ENCODE data around the gene TMEM121.

TMEM121 gene

GRCh38 chr14:105498430-105499255 is 27.7 kb upstream of the TMEM121 start:
- DNase-seq = no peak

DNA sequence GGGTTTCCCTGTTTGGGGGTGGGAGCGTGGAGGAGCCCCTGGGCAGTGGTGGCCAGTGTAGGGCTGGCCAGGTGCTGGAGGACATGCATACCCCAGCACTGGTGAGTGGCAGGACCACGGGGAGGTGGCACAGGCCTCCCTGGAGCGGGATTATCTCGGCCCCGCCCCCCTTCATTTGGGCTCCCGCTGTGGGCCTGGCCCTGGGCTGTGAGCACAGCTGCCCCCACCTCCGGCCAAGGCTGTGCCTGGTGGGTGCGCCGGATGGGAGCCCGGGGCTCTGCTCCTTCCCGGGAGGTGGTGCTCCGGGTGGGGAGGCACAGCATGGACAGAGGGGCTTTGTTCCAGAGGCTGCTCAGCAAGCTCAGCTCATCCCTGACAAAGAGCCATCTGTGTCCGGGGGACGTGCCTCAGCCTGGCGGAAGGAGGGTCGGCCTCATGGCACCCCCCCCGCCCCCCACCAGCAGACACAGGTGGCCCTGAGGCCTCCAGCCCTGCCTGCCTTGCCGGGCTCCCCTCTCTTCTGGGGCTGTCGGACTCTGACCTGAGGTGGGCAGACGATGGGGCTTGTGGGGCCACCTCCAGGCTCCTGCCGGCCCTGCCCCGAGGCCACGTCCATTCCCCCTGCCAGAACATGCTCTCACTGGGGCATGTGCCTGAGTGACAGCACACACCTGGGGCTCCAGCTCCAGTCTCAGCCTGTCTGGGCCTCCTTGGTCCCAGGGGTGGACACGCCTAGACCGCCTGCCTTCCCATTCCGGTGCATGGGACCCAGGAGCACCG is 26.9 kb upstream of the TMEM121 start:
- no peak for DNase-seq

DNA sequence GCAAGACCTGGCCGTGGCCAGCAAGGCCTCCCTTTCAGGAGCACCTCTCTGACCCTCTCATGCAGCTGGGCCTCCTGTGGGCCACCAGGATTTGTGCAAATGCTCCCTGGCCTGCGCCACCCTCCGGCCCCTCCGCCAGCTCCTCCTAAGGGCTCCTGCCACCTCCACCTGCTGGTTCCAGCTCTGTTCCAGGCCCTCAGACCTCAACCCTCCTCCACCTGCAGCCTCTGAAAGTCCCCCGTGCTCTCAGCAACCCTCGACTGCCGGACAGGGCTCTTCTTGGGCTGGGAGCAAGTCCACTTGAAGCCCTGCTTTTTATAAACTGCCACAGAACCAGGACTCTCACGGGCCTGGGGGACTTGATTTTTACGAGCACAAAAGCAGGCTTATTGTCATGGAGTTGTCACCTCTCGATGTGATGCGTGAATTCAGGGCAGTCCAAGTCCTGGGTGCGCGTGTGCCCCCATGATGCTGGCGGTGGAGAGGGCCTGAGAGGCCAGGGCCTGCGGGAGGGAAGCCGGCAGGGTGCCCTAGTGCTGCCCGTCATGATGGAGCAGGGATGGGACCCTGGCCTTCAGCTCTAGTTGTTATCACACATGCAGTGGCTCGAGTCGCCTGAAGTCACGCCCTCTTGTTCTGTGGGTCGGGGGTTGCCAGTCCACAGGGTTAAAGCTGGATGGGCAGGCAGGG is 26.2 kb upstream of the TMEM121 start:
- no peak for DNase-seq

- no peak for DNase-seq
Observed at GRCh38 chr14:105500726-105501101, 25.7 kb upstream of the TMEM121 start.

- no peak for DNase-seq
Observed at GRCh38 chr14:105501504-105502291, 24.7 kb upstream of the TMEM121 start.

DNA sequence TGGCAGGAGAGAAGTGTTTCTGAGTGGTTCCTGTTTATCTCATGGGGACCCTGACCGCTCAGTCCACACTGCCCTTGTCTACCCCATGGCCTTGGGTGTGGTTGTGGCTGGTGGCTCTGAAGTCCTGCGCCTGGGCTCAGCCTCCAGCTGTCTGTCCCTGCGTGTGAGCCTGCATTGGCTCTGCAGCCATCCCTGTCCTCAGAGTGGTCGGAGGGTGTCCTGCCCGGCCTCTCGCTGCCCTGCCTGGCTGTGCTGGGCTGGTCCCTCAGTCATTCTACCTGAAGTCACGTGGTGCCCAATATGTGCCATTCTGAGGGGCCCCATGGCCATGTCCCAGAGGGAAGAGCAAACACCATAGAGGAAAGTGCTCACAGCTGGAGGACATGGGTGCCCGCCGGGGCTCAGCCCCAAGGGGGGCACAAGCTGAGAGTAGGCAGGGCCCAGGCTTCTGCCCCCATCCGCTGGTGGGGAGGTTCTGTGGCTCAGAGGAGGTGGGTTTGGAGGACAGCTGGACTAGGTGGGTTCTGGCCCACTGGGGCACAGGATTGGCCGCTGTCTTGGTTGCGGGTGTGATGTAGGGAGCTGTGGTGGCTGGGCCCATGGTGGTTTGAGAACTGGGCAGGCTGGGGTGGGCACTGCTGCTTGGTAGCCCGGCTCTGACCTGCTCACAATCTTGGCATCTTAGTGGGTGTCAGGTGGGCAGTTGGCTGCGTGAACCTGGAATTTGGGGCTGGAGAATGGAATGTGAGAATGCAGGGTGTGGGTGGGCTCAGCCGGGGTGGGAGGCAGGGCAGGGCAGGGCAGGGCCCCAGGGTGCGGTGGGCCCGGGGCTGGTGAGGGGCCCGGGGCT is 23.7 kb upstream of the TMEM121 start:
- DNase-seq = no peak

DNA sequence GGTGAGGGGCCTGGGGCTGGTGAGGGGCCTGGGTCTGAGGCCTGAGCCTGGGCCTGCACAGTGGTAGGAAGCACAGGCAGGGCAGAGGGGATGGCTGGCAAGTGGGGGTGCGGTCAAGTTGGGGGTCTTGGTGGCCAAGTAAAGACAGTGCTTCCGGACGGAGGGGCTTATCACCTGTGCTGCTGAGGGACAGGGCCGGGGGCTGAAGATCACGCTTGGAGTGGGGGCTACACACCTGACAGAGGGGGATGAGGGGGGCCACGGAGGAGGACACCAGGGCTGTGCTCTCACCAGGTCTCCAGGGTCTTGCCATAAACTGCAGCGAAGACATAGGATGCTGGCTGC is 23.1 kb upstream of the TMEM121 start:
- no peak for DNase-seq

GRCh38 chr14:105503935-105504692 is 22.3 kb upstream of the TMEM121 start:
- DNase-seq = no peak

- no peak for DNase-seq
Observed at GRCh38 chr14:105505101-105505500, 21.3 kb upstream of the TMEM121 start.

DNA sequence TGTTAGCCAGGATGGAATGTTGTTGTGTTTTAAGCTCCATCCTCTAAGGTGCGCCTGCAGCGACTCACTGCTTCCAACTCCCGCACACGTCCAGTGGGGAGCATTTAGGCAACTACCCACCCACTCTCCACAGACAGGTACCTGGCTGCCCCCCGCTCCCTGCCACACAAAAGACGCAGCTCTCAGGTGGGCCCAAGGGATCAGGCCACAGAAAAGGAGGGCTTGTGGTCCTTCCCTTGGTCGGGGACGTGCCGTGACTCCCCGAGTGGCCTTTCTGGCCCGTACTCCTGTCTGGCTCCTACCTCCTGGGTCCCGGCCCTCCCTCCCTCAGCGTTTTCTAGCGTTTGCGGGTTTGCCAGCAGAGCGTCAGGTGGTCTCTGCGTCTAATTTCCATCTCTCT is 19.1 kb upstream of the TMEM121 start:
- DNase-seq = no peak

DNA sequence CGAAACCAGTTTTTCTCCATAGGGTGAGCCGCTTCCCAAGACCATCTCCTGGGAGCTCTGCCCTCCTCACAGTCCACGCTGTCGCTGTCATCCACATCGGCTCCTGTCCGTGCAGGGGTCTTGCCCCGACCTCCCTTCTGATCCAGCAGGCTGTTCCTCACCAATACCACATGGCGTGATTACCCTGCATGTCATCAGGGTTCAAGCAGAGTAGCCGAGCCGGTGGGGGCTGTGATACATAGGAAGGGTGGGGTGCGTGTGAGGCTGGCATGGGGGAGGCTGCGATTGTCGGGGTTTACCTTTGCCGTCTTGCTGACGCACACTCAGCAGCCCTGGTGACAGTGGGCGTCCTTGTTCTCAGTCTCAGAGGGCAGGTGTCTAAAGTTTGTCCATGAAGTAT is 18.3 kb upstream of the TMEM121 start:
- DNase-seq = no peak

GRCh38 chr14:105508601-105509000 is 17.8 kb upstream of the TMEM121 start:
- no peak for DNase-seq

- DNase-seq = no peak
Observed at GRCh38 chr14:105517096-105517495, 9.3 kb upstream of the TMEM121 start.

GRCh38 chr14:105519946-105520698 is 6.3 kb upstream of the TMEM121 start:
- DNase-seq = no peak

DNA sequence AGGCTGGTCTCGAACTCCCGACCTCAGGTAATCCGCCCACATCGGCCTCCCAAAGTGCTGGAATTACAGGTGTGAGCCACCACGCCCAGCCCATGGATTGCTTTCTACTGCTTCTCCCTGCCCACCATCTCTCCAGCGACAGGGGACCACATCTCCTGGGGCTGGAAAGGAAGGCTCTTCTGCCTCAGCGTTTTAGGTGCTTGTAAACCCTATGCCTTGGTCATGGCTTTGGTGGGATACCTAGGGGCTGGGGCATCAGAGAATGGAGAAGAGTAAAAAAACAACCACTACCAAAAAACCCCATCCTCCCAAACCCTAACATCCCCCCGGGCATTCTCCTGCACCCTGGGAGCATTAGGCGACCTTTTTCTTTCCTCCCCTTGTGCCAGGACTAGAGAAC is 1.1 kb upstream of the TMEM121 start:
- DNase-seq = no peak

DNA sequence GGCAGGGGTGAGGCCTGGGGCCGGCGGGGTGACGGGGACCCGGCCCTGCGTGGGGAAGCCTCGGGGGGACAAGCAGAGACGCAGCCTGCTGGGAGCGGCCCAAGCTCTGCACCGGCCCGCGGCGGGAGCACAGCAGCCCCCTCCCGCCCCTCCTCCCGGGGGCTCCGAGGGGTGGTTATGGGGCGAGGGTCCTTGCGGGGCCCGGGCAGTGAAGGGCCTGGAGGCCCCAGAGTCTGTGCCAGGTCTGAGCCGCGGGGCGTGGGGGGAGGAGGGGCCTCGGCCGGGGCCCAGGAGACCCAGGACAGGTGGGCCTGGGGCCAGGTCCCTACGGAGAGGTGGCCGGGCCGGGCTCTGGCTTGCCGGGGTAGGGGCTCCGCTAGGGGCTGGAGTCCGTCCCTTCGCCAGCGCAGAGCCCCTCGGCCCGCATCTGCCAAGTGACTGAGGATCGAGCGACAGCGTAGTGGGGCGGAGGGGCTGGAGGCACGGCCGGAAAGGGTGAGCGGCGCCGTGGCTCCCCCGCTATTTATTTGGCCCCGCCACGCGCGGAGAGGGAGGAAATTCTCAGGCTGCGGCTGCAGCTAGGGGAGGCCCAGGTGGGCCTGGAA is 495 bp downstream of the TMEM121 start:
- DNase-seq = no peak

DNA sequence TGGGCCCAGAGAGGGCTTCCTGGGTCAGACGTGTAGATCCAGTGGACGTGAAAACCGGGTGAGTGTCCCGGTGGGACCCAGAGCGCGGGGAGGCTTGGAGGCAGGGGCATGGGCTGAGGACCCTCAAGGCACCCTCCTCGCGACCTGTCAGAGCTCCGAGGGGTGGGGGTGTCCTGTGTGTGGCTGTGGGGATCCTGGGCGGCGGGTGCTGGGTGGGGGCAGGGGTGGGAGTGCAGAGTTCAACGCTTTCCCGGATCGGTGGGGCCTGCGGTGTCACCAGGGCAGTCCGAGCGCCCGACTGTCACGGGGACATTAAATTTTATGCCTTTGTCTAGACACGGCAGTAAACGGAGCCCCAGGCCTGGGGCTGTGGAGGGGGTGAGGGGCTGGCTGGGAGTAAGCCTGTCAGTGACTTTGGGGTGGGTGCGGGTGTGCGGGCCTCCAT is 1.0 kb downstream of the TMEM121 start:
- DNase-seq = no peak

DNA sequence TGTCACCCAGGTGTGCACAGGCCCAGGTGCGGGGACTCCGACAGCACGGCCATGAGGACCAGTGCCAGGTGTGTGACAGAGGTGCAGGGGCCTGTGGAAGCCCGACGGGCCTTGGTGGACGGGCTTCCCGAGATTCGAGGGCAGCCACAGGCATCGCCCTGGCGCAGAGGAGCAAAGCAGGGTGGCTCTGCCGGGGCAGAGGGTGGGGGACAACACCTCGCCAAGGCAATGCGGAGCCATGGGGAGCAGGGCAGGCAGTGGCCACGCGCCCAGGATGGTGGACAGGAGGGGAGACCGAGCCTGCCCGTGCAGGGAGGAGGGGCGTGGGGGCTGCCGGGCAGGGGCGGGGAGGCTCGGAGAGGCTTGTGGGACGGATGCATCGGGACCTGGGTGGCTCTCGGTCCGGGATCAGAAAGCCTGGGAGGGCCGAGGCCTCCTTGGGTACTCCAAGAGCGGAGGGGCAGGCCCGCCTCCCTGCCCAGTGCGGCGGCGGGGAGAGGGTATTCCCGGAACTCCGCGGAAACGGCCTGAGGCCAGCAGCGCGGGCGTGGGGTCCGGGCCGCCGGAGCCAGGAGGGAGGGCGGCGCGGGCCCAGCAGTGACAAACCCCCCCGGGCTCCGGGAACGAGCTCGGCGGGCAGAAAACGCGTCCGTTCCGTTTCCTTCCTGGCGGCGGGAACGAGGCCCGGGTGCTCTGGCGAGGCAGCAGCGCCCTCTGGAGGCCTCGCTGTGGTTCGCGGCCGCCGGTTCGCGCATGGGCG is 1.6 kb downstream of the TMEM121 start:
- peak; percentile 23 to 60 for DNase-seq
